Measurements from ENCODE around the gene FOXRED2. TPM values are rescaled to one million over a fixed set of nuclear protein-coding genes. Genes with fewer than 3 reads are reported as not detected.

The FOXRED2 gene
- total and polyA plus RNA-seq, 8 donors, result 0.76 to 17.5 (median 3.8) TPM

GRCh38 chr22:36465232-36466021 is 41.4 kb downstream of the FOXRED2 start:
- no peaks in the 10 kb centered on the region for H3K27me3 ChIP-seq
- TF ChIP-seq EP300 (IDR thresholded peaks at IDR 0.05) (peak; percentile 69), CTCF (IDR thresholded peaks at IDR 0.05) (no peak), POLR2AphosphoS5 (IDR thresholded peaks at IDR 0.05) (peak; percentile 63 to 87 (median 73)), POLR2A (IDR thresholded peaks at IDR 0.05) (no peak)
- 22 to 52% (median 31%) methylated on average over 16 to 25 of the region's 25 CpGs for WGBS, 5 donors
- peak overlapping the region; percentile 75 to 94 (median 82) for H3K27ac ChIP-seq
- H3K4me1 ChIP-seq, result peaks cover 46 to 87% (median 60%) of the 10 kb centered on the region in 4 donors
- H3K9me3 ChIP-seq, result no peaks in the 10 kb centered on the region
- no peak overlapping the region for H3K4me3 ChIP-seq
- peak; percentile 89 for DNase-seq
- intact Hi-C loops (cut with DNase I; ENCODE audit: low total_unique reads), result no loop called here
- peaks cover 3 to 19% (median 17%) of the 10 kb centered on the region in 4 donors for H3K36me3 ChIP-seq

- Histone ChIP-seq H3K4me1 (peaks cover 40 to 81% (median 55%) of the 10 kb centered on the region in 4 donors), H3K9me3 (no peaks in the 10 kb centered on the region), H3K36me3 (peaks cover 3 to 19% (median 17%) of the 10 kb centered on the region in 4 donors), H3K4me3 (no peak overlapping the region), H3K27ac (peak overlapping the region; percentile 75 to 94 (median 82)), H3K27me3 (no peaks in the 10 kb centered on the region)
- intact Hi-C loops (cut with DNase I; ENCODE audit: low total_unique reads), result no loop called here
- TF ChIP-seq EP300 (IDR thresholded peaks at IDR 0.05), result no peak
- TF ChIP-seq POLR2A (IDR thresholded peaks at IDR 0.05), result no peak
- TF ChIP-seq CTCF (IDR thresholded peaks at IDR 0.05), result no peak
- no peak for TF ChIP-seq POLR2AphosphoS5 (IDR thresholded peaks at IDR 0.05)
- no peak for DNase-seq
- WGBS, 5 donors, result 63 to 72% (median 68%) methylated on average over 16 to 20 of the region's 20 CpGs
Observed at GRCh38 chr22:36464715-36465231, 42.1 kb downstream of the FOXRED2 start.

- Histone ChIP-seq H3K9me3 (no peaks in the 10 kb centered on the region), H3K36me3 (peaks cover 3 to 19% (median 17%) of the 10 kb centered on the region in 4 donors), H3K27ac (peak overlapping the region; percentile 7 to 94 (median 82)), H3K27me3 (no peaks in the 10 kb centered on the region), H3K4me1 (peaks cover 30 to 79% (median 51%) of the 10 kb centered on the region in 4 donors), H3K4me3 (no peak overlapping the region)
- TF ChIP-seq EP300 (IDR thresholded peaks at IDR 0.05) (peak; percentile 61), CTCF (IDR thresholded peaks at IDR 0.05) (no peak), POLR2AphosphoS5 (IDR thresholded peaks at IDR 0.05) (peak in 2 of 3 donors; percentile 4 to 39)
- intact Hi-C loops (cut with DNase I; ENCODE audit: low total_unique reads), result no loop called here
- 72 to 92% (median 86%) methylated on average over 7 to 17 of the region's 17 CpGs for WGBS, 5 donors
- DNase-seq, result no peak
Observed at GRCh38 chr22:36463783-36464184, 43.1 kb downstream of the FOXRED2 start.

GRCh38 chr22:36461665-36462649 is 44.9 kb downstream of the FOXRED2 start:
- Histone ChIP-seq H3K27ac (peak overlapping the region; percentile 16 to 94 (median 79)), H3K27me3 (no peaks in the 10 kb centered on the region), H3K9me3 (no peaks in the 10 kb centered on the region), H3K4me3 (no peak overlapping the region), H3K4me1 (peaks cover 25 to 76% (median 49%) of the 10 kb centered on the region in 4 donors), H3K36me3 (peaks cover 3 to 10% (median 6%) of the 10 kb centered on the region in 4 donors)
- no peak for TF ChIP-seq CTCF (IDR thresholded peaks at IDR 0.05)
- TF ChIP-seq EP300 (IDR thresholded peaks at IDR 0.05), result no peak
- peak in 1 of 3 donors; percentile 31 for TF ChIP-seq POLR2AphosphoS5 (IDR thresholded peaks at IDR 0.05)
- 59 to 73% (median 68%) methylated on average over 11 to 16 of the region's 16 CpGs for WGBS, 5 donors
- intact Hi-C loops (cut with DNase I; ENCODE audit: low total_unique reads), result no loop called here
- DNase-seq, result peak in 1 of 2 donors; percentile 87

All from stomach (tissue), 9 donors.